NK-92 treated with Interleukin-12 subunit alpha and Interleukin-12 subunit beta, amount 100 ng/mL, for 24 hours (cell line): ENCODE measurements around the gene CYSLTR2.
"Not testable (repeated sequence)": the region's sequence is repeated elsewhere in the genome, so short reads cannot be mapped to it uniquely, and the experiment has no call there.

Source experiments
- DNase-seq: peaks from one replicate; lab custom pipeline; 2025; lab: John Stamatoyannopoulos, UW

CYSLTR2 gene

GRCh38 chr13:48695776-48696175 lies 42.0 kb downstream of the CYSLTR2 start:
- DNase-seq: no peak

GRCh38 chr13:48696676-48697075 lies 42.9 kb downstream of the CYSLTR2 start:
- DNase-seq: not testable (repeated sequence)

- peak; percentile 12 for DNase-seq
Measured at GRCh38 chr13:48707405-48707804, 53.7 kb downstream of the CYSLTR2 start.

GRCh38 chr13:48708764-48709163 lies 55.0 kb downstream of the CYSLTR2 start:
- no peak for DNase-seq

- no peak for DNase-seq
Measured at GRCh38 chr13:48709213-48709612, 55.5 kb downstream of the CYSLTR2 start.

GRCh38 chr13:48710160-48710559 lies 56.4 kb downstream of the CYSLTR2 start:
- peak; percentile 1 for DNase-seq

GRCh38 chr13:48712141-48712540 lies 58.4 kb downstream of the CYSLTR2 start:
- DNase-seq: no peak

GRCh38 chr13:48715977-48716376 lies 62.2 kb downstream of the CYSLTR2 start:
- DNase-seq: no peak

GRCh38 chr13:48720621-48721020 lies 66.9 kb downstream of the CYSLTR2 start:
- DNase-seq: no peak

GRCh38 chr13:48723168-48723567 lies 69.4 kb downstream of the CYSLTR2 start:
- DNase-seq: no peak

GRCh38 chr13:48725271-48725670 lies 71.5 kb downstream of the CYSLTR2 start:
- DNase-seq: no peak

- DNase-seq: no peak
Measured at GRCh38 chr13:48726711-48727110, 73.0 kb downstream of the CYSLTR2 start.

GRCh38 chr13:48727241-48728011 lies 73.7 kb downstream of the CYSLTR2 start:
- no peak for DNase-seq

- no peak for DNase-seq
Measured at GRCh38 chr13:48728226-48728625, 74.5 kb downstream of the CYSLTR2 start.

- DNase-seq: no peak
Measured at GRCh38 chr13:48728876-48729275, 75.1 kb downstream of the CYSLTR2 start.

- DNase-seq: no peak
Measured at GRCh38 chr13:48729856-48730255, 76.1 kb downstream of the CYSLTR2 start.

- DNase-seq: no peak
Measured at GRCh38 chr13:48731001-48731658, 77.4 kb downstream of the CYSLTR2 start.

- DNase-seq: no peak
Measured at GRCh38 chr13:48731957-48732569, 78.3 kb downstream of the CYSLTR2 start.

GRCh38 chr13:48733739-48734335 lies 80.1 kb downstream of the CYSLTR2 start:
- no peak for DNase-seq

- DNase-seq: no peak
Measured at GRCh38 chr13:48735571-48735970, 81.8 kb downstream of the CYSLTR2 start.

GRCh38 chr13:48737689-48738088 lies 84.0 kb downstream of the CYSLTR2 start:
- DNase-seq: no peak

- DNase-seq: no peak
Measured at GRCh38 chr13:48738311-48738710, 84.6 kb downstream of the CYSLTR2 start.
